A549 (cell line): ENCODE measurements around the gene CPA5.

ENCODE experiments used
- CBX2 ChIP-seq: fragments of 200-600 bp; sonication (generic); IDR thresholded peaks from 2 replicates; pipeline ENCODE4 v1.6.1; 2016; ENCODE audit warnings: low read depth, mild to moderate bottlenecking, borderline replicate concordance
- CBX8 ChIP-seq: fragments of 200-600 bp; sonication (generic); IDR thresholded peaks from 2 replicates; pipeline ENCODE4 v1.6.1; 2016
- CHD2 ChIP-seq: fragments of 150-350 bp; IDR thresholded peaks from 2 replicates; pipeline ENCODE4 v1.6.1; 2014; ENCODE audit warnings: low read length; ENCODE audit not compliant: partially characterized antibody
- CTCF ChIP-seq: fragments of >200 bp; sonication (Bioruptor Twin); formaldehyde crosslinking; IDR thresholded peaks from 3 replicates; pipeline ENCODE4 v1.5.1; 2016
- HDAC2 ChIP-seq: fragments of 200-600 bp; sonication (generic); IDR thresholded peaks from 2 replicates; pipeline ENCODE4 v1.6.1; 2016
- JUNB ChIP-seq: fragments of >200 bp; sonication (Bioruptor Twin); formaldehyde crosslinking; IDR thresholded peaks from 2 replicates; pipeline ENCODE4 v1.6.1; 2016
- MAX ChIP-seq: IDR thresholded peaks from 2 replicates; pipeline ENCODE4 v1.6.1; 2012
- NPAS2 ChIP-seq: fragments of 250-450 bp; sonication (Bioruptor Pico); IDR thresholded peaks from 2 replicates; pipeline ENCODE4 v1.8.0; 2022; ENCODE audit warnings: mild to moderate bottlenecking, moderate library complexity, borderline replicate concordance
- PBX3 ChIP-seq: IDR thresholded peaks from 2 replicates; pipeline ENCODE4 v1.6.1; 2012
- POLR2A ChIP-seq: IDR thresholded peaks from 2 replicates; pipeline ENCODE4 v1.6.1; 2012; ENCODE audit warnings: mild to moderate bottlenecking, low read length
- RAD21 ChIP-seq, 2 experiments: fragments of >200 bp in 1 of 2; sonication (Bioruptor Twin) in 1 of 2; formaldehyde crosslinking in 1 of 2; IDR thresholded peaks in 1 of 2; conservative IDR thresholded peaks in 1 of 2; 2 replicates in 1 of 2; 3 replicates in 1 of 2; pipeline ENCODE4 v1.6.1; 2012 to 2018; ENCODE audit warnings: inconsistent platforms in 1 of 2
- REST ChIP-seq: fragments of 200-600 bp; sonication (generic); IDR thresholded peaks from 2 replicates; pipeline ENCODE4 v1.6.1; 2016; ENCODE audit warnings: antibody characterized with exemption, mild to moderate bottlenecking, moderate library complexity
- SMC3 ChIP-seq: fragments of >200 bp; sonication (Bioruptor Twin); formaldehyde crosslinking; IDR thresholded peaks from 3 replicates; pipeline ENCODE4 v1.6.1; 2018; ENCODE audit warnings: inconsistent platforms

- TF ChIP-seq CTCF = no peak
- TF ChIP-seq REST = no peak
- TF ChIP-seq POLR2A = no peak
- no peak for TF ChIP-seq CBX2
- no peak for TF ChIP-seq PBX3
- no peak for TF ChIP-seq CBX8
- TF ChIP-seq JUNB = no peak
- TF ChIP-seq NPAS2 (CRISPR knock-in tag) = no peak
- no peak for TF ChIP-seq MAX
- TF ChIP-seq RAD21 (conservative IDR thresholded peaks at IDR 0.05 in 1 of 2, IDR thresholded peaks at IDR 0.05 in 1 of 2) = no peak
- no peak for TF ChIP-seq SMC3
- no peak for TF ChIP-seq HDAC2
- TF ChIP-seq CHD2 = no peak
These were observed 48.5 kb downstream of the CPA5 start for GRCh38 chr7:130393101-130393561.
